NCI-H1436 (cell line): ENCODE measurements around the gene ECHS1.
A peak's percentile ranks its signal among the peaks of the same experiment; 100 is the strongest.
"Not testable (repeated sequence)": the region's sequence is repeated elsewhere in the genome, so short reads cannot be mapped to it uniquely, and the experiment has no call there.

Experiments used
- DNase-seq: peaks from one replicate; lab custom pipeline; 2025; lab: John Stamatoyannopoulos, UW

ECHS1 gene

DNA sequence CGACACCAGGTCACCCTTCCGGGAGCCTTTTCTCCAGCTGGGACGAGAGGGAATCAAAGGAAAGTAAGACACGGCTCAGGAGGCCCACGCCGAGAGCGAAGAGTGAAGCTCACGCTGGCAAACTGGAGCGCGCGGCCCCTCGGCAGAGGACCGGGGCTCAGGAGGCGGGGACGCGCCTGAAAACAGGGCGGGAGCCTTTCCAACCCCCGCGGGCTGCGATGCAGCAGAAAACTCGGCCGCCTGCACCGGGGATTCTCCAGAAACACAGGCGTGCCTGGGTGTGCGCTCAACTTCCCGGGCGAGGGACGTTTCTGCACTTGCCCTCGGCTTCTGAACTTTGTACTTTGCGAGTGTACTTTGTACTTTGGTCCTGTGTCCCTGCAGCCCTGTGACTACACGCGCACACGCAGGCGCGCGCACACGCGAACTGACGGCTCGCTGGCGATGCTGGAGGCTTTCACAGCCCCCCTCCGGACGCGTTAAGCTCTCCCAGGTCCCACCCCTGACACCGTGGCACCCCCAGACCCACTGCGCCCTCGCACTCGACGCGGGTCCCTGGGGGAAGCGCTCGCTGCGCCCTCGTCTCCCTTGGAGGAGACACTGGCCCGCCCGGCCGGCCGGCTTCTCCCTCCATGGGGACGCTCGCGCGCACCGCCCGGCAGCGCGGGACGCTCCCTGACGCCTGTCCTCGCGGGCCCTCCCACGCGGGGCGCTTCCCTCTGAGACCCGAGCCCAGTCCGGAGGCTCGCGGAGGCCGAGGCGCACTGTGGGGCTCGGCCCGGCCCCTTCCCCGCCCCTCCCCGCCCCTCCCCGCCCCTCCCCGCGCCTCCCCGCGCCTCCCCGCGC is 5.3 kb upstream of the ECHS1 start:
- DNase-seq, result peak; percentile 50

DNA sequence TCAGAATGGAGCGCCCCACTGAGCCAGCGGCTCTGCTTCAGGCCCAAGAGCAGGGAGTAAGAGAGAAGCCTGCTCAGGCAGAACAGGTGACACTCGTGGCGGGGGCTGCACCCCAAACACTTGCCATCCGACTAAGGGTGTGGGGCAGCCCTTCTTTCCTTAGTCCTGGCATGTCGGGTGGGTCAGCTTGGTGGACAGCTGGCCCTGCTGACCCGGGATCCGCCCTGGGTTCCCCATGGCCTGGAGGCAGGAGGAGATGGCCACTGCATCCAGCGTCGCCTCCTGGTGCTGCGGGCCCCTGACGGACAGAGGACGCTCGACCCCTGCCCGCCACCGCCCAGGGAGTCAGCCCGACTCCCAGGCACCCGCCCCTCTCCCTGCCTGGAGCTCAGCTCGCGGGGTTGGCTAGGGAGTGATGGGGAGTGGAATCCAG is 4.7 kb upstream of the ECHS1 start:
- DNase-seq, result no peak

GRCh38 chr10:133377025-133377817 is 4.1 kb upstream of the ECHS1 start:
- no peak for DNase-seq

- DNase-seq, result not testable (repeated sequence)
Observed at GRCh38 chr10:133376183-133376582, 3.0 kb upstream of the ECHS1 start.

- no peak for DNase-seq
Observed at GRCh38 chr10:133375357-133376115, 2.4 kb upstream of the ECHS1 start.

DNA sequence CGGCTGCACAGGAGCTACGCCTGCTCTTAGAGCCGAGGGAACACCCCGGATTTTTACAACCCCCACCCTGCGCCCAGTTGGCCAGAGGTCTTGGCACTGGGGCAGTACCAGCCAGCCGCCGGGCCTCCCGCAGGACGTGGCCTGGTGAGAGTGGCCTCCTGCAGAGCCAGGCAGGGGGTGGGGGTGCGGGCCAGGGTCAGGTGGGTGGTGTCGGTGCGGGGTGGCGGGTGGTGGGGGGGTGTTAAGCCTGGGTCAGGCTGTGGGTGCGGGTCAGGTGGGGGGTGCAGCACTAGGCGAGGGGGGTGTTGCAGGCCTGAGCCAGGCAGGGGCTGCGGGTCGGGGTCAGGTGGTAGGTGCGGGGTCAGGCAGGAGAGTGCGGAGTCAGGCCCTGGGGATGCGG is 647 bp downstream of the ECHS1 start:
- DNase-seq, result no peak

GRCh38 chr10:133370030-133370786 is 2.9 kb downstream of the ECHS1 start:
- no peak for DNase-seq

GRCh38 chr10:133368153-133368552 is 5.0 kb downstream of the ECHS1 start:
- DNase-seq, result no peak

DNA sequence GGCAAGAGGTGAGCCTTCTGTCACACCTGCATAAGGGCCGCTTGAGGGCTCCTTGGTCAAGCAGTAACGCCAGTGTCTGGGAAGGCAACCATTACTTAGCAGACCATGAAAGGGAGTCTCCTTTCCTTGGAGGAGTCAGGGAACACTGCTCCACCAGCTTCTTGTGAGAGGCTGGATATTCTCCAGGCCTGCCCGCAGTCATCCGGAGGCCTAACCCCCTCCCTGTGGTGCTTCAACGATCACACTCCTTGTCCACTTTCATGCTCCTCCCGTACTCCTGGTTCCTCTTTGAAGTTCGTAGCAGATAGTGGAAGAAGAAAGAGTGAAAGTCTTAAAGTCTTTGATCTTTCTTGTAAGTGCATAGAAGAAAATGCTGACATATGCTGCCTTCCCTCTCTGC is 5.7 kb downstream of the ECHS1 start:
- DNase-seq, result not testable (repeated sequence)

- DNase-seq, result no peak
Observed at GRCh38 chr10:133366751-133367150, 6.4 kb downstream of the ECHS1 start.

GRCh38 chr10:133366130-133366478 is 7.0 kb downstream of the ECHS1 start:
- no peak for DNase-seq

DNA sequence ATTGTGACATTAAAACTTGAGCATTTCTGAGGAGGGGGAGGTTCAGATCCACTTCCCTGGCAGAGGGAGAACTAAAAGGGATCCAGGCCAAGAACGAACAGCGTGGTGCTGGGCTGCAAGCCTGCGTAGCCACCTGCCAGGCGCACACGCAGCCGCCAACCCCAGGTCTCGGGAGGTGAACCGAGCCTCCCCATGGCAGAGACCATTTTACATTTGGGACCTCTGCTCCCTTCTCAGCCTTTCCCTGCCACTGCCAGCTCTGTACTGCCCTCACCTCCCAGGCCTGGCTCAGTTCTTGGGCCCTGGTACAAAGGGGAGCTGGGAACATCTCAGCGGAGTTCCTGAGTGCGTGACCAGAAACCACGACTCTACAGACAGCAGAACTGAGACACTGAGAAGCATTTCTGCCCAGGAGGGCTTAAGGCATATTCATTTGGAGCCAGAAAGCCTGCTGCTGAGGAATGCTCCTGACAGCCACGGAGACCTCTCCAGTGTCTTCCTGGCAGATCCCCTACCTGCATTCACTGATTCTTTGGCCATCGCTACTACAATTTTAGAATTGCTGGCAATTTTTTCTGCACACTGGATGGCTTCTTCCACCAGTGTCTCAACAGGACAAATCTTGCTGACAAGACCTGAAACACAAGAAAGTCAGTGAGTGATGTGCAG is 7.6 kb downstream of the ECHS1 start:
- DNase-seq, result no peak

DNA sequence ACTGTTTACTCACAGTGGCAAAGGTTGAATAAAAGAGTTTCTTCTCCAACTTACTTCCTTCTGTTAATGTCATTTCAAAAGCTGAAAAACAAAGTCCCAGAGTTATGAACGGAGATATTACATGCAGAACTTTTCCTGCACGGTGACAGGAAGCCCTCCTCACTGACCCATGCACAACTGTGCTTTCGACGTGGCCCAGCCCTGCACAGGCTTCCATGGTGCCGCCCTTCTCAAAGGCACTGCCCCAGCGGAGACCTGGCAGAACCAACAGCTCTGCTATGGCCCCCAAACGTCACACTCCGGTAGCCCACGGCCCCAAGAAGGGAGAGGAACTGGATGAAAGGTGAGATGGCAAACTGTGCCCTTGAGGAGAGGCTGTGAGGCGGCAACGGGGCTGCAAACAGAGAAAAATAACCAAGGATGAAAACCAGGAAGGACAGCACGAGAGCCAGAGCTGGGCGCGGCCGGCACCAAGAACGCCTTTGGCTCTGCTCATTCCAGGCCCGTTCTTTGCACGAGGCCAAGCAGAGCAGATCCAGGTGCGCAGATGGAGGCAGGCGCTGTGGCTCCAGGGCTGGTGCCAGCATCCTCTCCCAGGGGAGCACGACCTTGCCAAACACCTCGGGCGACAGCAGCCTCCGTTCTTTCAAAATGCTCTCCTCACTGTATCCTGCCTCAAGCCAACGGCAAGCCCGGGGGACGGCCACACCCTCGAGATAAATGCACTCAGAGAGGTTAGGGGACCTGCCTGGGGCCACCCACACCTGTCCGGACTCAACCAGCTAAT is 8.3 kb downstream of the ECHS1 start:
- DNase-seq, result peak; percentile 87

- no peak for DNase-seq
Observed at GRCh38 chr10:133362846-133363245, 10.3 kb downstream of the ECHS1 start.

GRCh38 chr10:133361773-133362441 is 11.2 kb downstream of the ECHS1 start:
- no peak for DNase-seq

DNA sequence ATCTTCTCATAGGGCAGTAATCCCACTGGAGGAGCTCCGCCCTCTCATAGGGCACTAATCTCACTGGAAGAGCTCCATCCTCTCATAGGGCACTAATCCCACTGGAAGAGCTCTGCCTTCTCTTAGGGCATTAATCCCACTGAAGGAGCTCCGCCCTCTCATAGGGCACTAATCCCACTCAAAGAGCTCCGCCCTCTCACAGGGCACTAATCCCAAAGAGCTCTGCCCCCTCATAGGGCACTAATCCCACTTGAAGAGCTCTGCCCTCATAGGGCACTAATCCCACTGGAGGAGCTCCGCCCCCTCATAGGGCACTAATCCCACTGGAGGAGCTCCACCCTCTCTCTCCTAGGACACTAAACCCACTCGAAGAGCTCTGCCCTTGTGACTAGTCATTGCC is 11.9 kb downstream of the ECHS1 start:
- no peak for DNase-seq

- no peak for DNase-seq
Observed at GRCh38 chr10:133359972-133360610, 13.1 kb downstream of the ECHS1 start.

DNA sequence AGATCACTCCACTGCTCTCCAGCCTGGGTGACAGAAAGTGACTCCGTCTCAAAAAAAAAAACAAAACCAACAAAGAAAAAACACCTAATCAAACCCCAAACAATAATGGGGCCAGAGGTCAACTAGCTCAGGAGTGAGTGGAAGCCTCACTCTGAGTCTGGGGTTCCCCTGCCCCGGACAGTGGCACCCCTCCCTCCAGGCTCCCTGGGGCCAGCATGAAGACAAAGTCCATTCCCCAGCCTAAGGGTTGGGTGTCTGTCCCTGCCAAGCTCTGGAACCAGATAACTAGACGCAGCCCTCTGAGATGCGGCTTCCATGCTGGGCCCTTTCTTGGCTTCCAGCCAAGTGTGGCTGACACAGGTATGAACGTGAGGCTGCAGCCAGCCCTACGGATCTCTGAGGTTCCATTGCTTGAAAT is 13.6 kb downstream of the ECHS1 start:
- peak; percentile 43 for DNase-seq

DNA sequence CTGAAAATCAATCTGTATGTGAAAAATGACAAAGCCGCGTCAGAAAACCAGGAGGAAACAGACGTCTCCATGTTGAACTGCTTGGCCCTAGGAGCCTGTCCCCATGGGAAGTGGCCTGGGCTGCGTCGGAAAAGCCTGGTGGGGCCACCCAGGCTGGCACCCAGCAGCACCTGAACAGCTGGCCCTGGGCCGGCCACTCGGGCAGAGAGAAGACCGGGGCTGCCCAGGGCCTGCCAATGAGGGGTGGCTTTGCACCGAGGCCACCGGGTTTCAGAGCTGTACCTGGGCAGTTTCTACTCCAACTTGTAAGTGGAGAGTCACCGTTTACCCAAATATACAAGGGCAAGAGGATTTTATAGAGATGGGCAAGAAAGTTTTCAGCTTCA is 14.2 kb downstream of the ECHS1 start:
- DNase-seq, result no peak
